Lower lobe of right lung (tissue), 2 donors: ENCODE data around the gene FNTB. TPM values are rescaled to one million over a fixed set of nuclear protein-coding genes. Genes with fewer than 3 reads are reported as not detected.

Experiments used
- ATAC-seq, 2 donors: fragments of 200-7000 bp; cut with Tn5 transposase; one replicate each; pipeline ENCODE4 v1.9.1; 2020 to 2022; ENCODE audit warnings: mild to moderate bottlenecking in 2 of 2, moderate library complexity in 2 of 2
- DNase-seq: peaks from one replicate; pipeline ENCODE4 v3.0.0-alpha.2; 2020
- H3K27ac ChIP-seq: fragments of 200-600 bp; one replicate; pipeline ENCODE4 v1.8.0; 2022
- H3K27me3 ChIP-seq: fragments of 200-600 bp; one replicate; pipeline ENCODE4 v1.8.0; 2022; ENCODE audit warnings: low read depth
- H3K36me3 ChIP-seq: fragments of 200-600 bp; one replicate; pipeline ENCODE4 v1.8.0; 2022; ENCODE audit warnings: mild to moderate bottlenecking
- H3K4me1 ChIP-seq: fragments of 200-600 bp; one replicate; pipeline ENCODE4 v1.8.0; 2022
- H3K4me3 ChIP-seq: fragments of 200-600 bp; one replicate; pipeline ENCODE4 v1.8.0; 2022; ENCODE audit warnings: mild to moderate bottlenecking
- H3K9me3 ChIP-seq: fragments of 200-600 bp; one replicate; pipeline ENCODE4 v1.8.0; 2022
- intact Hi-C: fragments of 100-400 bp; cut with DNase I; formaldehyde crosslinking; loops from one replicate; pipeline ENCODE4 v1.11.0; 2022
- total RNA-seq: library from RNA; stranded (reverse); fragmentation: NEBNext Ultra II Directional; extraction: Animal tissue kit (Norgen Biotek cat#: 25700); gene quantifications from one replicate; pipeline ENCODE4 v1.2.1, GENCODE V29; 2021
- TF ChIP-seq, protein P1 (sequence below): fragments of 200-600 bp; IDR thresholded peaks from one replicate; pipeline ENCODE4 v1.8.0; 2022; ENCODE audit warnings: antibody characterized with exemption, mild to moderate bottlenecking
- donor health status: DM: no; HTN: yes; CAD: no; lungs with severe emphysema.

The FNTB gene
- total RNA-seq, 1 donor from 2014 or later: 14.0 TPM

- intact Hi-C loops: no loop called here
- Histone ChIP-seq H3K27me3 (no peaks in the 10 kb centered on the region), H3K27ac (no peak overlapping the region), H3K4me1 (no peaks in the 10 kb centered on the region), H3K4me3 (no peak overlapping the region), H3K36me3 (no peaks in the 10 kb centered on the region), H3K9me3 (no peaks in the 10 kb centered on the region)
- DNase-seq: no peak
- ATAC-seq: no peak
- TF ChIP-seq, protein P1, sequence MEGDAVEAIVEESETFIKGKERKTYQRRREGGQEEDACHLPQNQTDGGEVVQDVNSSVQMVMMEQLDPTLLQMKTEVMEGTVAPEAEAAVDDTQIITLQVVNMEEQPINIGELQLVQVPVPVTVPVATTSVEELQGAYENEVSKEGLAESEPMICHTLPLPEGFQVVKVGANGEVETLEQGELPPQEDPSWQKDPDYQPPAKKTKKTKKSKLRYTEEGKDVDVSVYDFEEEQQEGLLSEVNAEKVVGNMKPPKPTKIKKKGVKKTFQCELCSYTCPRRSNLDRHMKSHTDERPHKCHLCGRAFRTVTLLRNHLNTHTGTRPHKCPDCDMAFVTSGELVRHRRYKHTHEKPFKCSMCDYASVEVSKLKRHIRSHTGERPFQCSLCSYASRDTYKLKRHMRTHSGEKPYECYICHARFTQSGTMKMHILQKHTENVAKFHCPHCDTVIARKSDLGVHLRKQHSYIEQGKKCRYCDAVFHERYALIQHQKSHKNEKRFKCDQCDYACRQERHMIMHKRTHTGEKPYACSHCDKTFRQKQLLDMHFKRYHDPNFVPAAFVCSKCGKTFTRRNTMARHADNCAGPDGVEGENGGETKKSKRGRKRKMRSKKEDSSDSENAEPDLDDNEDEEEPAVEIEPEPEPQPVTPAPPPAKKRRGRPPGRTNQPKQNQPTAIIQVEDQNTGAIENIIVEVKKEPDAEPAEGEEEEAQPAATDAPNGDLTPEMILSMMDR: no peak
These were observed 25.9 kb upstream of the FNTB start for GRCh38 chr14:64960762-64961276.

DNA sequence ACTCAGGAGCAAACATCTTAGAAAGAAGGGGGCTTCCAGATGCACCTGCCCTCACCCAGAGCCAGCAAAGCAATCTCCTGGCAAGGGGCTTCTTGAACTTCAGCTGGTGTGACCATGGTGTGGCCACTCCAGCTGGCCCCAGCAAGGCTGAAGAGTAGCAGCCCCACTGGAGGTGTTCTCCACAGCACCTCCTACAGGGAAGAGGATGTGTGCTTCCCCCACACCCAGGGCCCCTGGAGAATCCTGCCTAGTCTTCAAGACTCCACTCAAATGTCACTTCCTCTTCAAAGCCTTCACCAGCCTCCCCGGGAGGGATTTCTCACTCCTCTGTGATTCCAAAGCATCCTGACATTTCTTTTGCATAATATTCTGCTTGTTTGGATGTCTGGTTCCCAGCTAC lies 23.1 kb upstream of the FNTB start:
- TF ChIP-seq, protein P1: no peak
- intact Hi-C loops: no loop called here
- no peaks in the 10 kb centered on the region for H3K9me3 ChIP-seq
- H3K4me1 ChIP-seq: no peaks in the 10 kb centered on the region
- no peaks in the 10 kb centered on the region for H3K27me3 ChIP-seq
- H3K27ac ChIP-seq: no peak overlapping the region
- ATAC-seq (no peak), DNase-seq (no peak)
- no peak overlapping the region for H3K4me3 ChIP-seq
- no peaks in the 10 kb centered on the region for H3K36me3 ChIP-seq

- Histone ChIP-seq H3K4me3 (no peak overlapping the region), H3K4me1 (no peaks in the 10 kb centered on the region), H3K9me3 (no peaks in the 10 kb centered on the region), H3K27me3 (no peaks in the 10 kb centered on the region), H3K27ac (no peak overlapping the region), H3K36me3 (no peaks in the 10 kb centered on the region)
- ATAC-seq (no peak), DNase-seq (no peak)
- TF ChIP-seq, protein P1: no peak
- intact Hi-C loops: no loop called here
These were observed 21.2 kb upstream of the FNTB start for GRCh38 chr14:64965356-64966000.

- H3K27ac ChIP-seq: no peak overlapping the region
- peak; percentile 71 to 78 for ATAC-seq
These were observed 19.7 kb upstream of the FNTB start for GRCh38 chr14:64966976-64967375.

GRCh38 chr14:64968167-64968566 lies 18.5 kb upstream of the FNTB start:
- intact Hi-C loops: no loop called here
- no peaks in the 10 kb centered on the region for H3K36me3 ChIP-seq
- H3K27ac ChIP-seq: no peak overlapping the region
- no peak overlapping the region for H3K4me3 ChIP-seq
- no peaks in the 10 kb centered on the region for H3K27me3 ChIP-seq
- no peak for DNase-seq
- TF ChIP-seq, protein P1: no peak
- no peak for ATAC-seq
- no peaks in the 10 kb centered on the region for H3K9me3 ChIP-seq
- peaks cover 12% of the 10 kb centered on the region for H3K4me1 ChIP-seq

More at GRCh38 chr14:64966976-64967375, 19.7 kb upstream of the FNTB start:
- no peaks in the 10 kb centered on the region for H3K9me3 ChIP-seq
- peaks cover 12% of the 10 kb centered on the region for H3K4me1 ChIP-seq
- intact Hi-C loops: no loop called here
- no peak overlapping the region for H3K4me3 ChIP-seq
- peak; percentile 71 for DNase-seq
- H3K36me3 ChIP-seq: no peaks in the 10 kb centered on the region
- TF ChIP-seq, protein P1: no peak
- H3K27me3 ChIP-seq: no peaks in the 10 kb centered on the region
